HG03097 (cell line): ENCODE data around the gene LAMB4.

ENCODE experiments used
- ATAC-seq: cut with Tn5 transposase; IDR thresholded peaks from one replicate; pipeline ENCODE4 v1.9.1; 2021; ENCODE audit not compliant: unreplicated experiment, low FRiP score

The LAMB4 gene

GRCh38 chr7:108083980-108084379 lies 46.2 kb downstream of the LAMB4 start:
- ATAC-seq = no peak

- no peak for ATAC-seq
Observed at GRCh38 chr7:108079648-108080591, 50.2 kb downstream of the LAMB4 start.

GRCh38 chr7:108079276-108079647 lies 50.9 kb downstream of the LAMB4 start:
- ATAC-seq = no peak

GRCh38 chr7:108078691-108079090 lies 51.5 kb downstream of the LAMB4 start:
- no peak for ATAC-seq

- ATAC-seq = no peak
Observed at GRCh38 chr7:108078211-108078673, 51.9 kb downstream of the LAMB4 start.

GRCh38 chr7:108077709-108078108 lies 52.5 kb downstream of the LAMB4 start:
- ATAC-seq = no peak

GRCh38 chr7:108076156-108076555 lies 54.0 kb downstream of the LAMB4 start:
- ATAC-seq = no peak

GRCh38 chr7:108073305-108074070 lies 56.7 kb downstream of the LAMB4 start:
- no peak for ATAC-seq

- no peak for ATAC-seq
Observed at GRCh38 chr7:108072739-108073138, 57.4 kb downstream of the LAMB4 start.

- no peak for ATAC-seq
Observed at GRCh38 chr7:108072116-108072515, 58.0 kb downstream of the LAMB4 start.

GRCh38 chr7:108071551-108071950 lies 58.6 kb downstream of the LAMB4 start:
- ATAC-seq = no peak

- ATAC-seq = no peak
Observed at GRCh38 chr7:108069646-108070045, 60.5 kb downstream of the LAMB4 start.

GRCh38 chr7:108067844-108068243 lies 62.3 kb downstream of the LAMB4 start:
- ATAC-seq = no peak

GRCh38 chr7:108066486-108066885 lies 63.7 kb downstream of the LAMB4 start:
- ATAC-seq = no peak

GRCh38 chr7:108063520-108063933 lies 66.6 kb downstream of the LAMB4 start:
- no peak for ATAC-seq

- no peak for ATAC-seq
Observed at GRCh38 chr7:108062250-108063014, 67.7 kb downstream of the LAMB4 start.

GRCh38 chr7:108059526-108059925 lies 70.6 kb downstream of the LAMB4 start:
- ATAC-seq = no peak

GRCh38 chr7:108057951-108058481 lies 72.1 kb downstream of the LAMB4 start:
- no peak for ATAC-seq

- no peak for ATAC-seq
Observed at GRCh38 chr7:108055611-108056021, 74.5 kb downstream of the LAMB4 start.

GRCh38 chr7:108054537-108054936 lies 75.6 kb downstream of the LAMB4 start:
- ATAC-seq = no peak
